Thyroid gland (tissue), 4 donors: Measurements from ENCODE around the gene SEPTIN10. TPM values are rescaled to one million over a fixed set of nuclear protein-coding genes. Genes with fewer than 3 reads are reported as not detected.

Experiments used
- DNase-seq, 2 donors: peaks; one replicate each; pipeline ENCODE4 v3.0.0-alpha.2; 2019
- H3K27ac ChIP-seq, 3 donors: fragments of 200-600 bp; sonication (generic); 1 replicate in 2 of 3; 2 replicates in 1 of 3; pipeline ENCODE4 v1.5.1; 2016 to 2019; ENCODE audit warnings: mild to moderate bottlenecking in 1 of 3, moderate library complexity in 1 of 3
- H3K27me3 ChIP-seq: fragments of 200-600 bp; sonication (generic); one replicate; pipeline ENCODE4 v1.5.1; 2019
- H3K36me3 ChIP-seq, 2 donors: fragments of 200-600 bp; sonication (generic); one replicate each; pipeline ENCODE4 v1.5.1; 2016 to 2019
- H3K4me1 ChIP-seq, 2 donors: fragments of 200-600 bp; sonication (generic); one replicate each; pipeline ENCODE4 v1.5.1; 2017 to 2019
- H3K4me3 ChIP-seq, 3 donors: fragments of 200-600 bp; sonication (generic); replicated peaks in 1 of 3; 1 replicate in 2 of 3; 2 replicates in 1 of 3; pipeline ENCODE4 v1.5.1; 2016; ENCODE audit warnings: mild to moderate bottlenecking in 1 of 3
- H3K9me3 ChIP-seq: fragments of 200-600 bp; sonication (generic); one replicate; pipeline ENCODE4 v1.5.1; 2017
- CTCF ChIP-seq, 6 experiments: fragments of 200-600 bp in 3 of 6; fragments of 450-650 bp in 3 of 6; sonication (generic) in 3 of 6; IDR thresholded peaks; one replicate each; pipeline ENCODE4 v1.5.1; 2016 to 2019; ENCODE audit warnings: antibody characterized with exemption in 6 of 6, mild to moderate bottlenecking in 2 of 6, inconsistent platforms in 1 of 6, moderate library complexity in 1 of 6
- POLR2A ChIP-seq, 2 donors: fragments of 450-650 bp; IDR thresholded peaks; one replicate each; pipeline ENCODE4 v1.6.1; 2017; ENCODE audit warnings: antibody characterized with exemption in 2 of 2, mild to moderate bottlenecking in 2 of 2, moderate library complexity in 1 of 2
- WGBS, 2 donors: methylation state at CpG; one replicate each; pipeline ENCODE4 v1.1.5; 2017; 5-methylcytosine and 5-hydroxymethylcytosine counted together
- intact Hi-C: fragments of 100-400 bp; cut with DNase I; formaldehyde crosslinking; loops from one replicate; pipeline ENCODE4 v1.15.1; 2023
- total RNA-seq, 4 donors: library from RNA; depleted of rRNA; stranded (reverse); fragments of >200 nt; gene quantifications; one replicate each; pipeline ENCODE4 v1.2.3, GENCODE V29; 2016

The SEPTIN10 gene
- total RNA-seq, 4 donors from 2014 or later: 61.7 to 99.3 (median 70.4) TPM

- Histone ChIP-seq H3K4me1 (no peaks in the 10 kb centered on the region), H3K9me3 (no peaks in the 10 kb centered on the region), H3K27me3 (no peaks in the 10 kb centered on the region), H3K4me3 (no peak overlapping the region), H3K27ac (no peak overlapping the region), H3K36me3 (no peaks in the 10 kb centered on the region)
- no peak for TF ChIP-seq POLR2A (IDR thresholded peaks at IDR 0.05)
- no peak for TF ChIP-seq CTCF (IDR thresholded peaks at IDR 0.05)
- 89 to 95% methylated on average over 7 of the region's 7 CpGs for WGBS, 2 donors
- intact Hi-C loops: no loop called here
- DNase-seq: no peak
Observed at GRCh38 chr2:109522063-109522374, 91.7 kb downstream of the SEPTIN10 start.

- Histone ChIP-seq H3K27ac (no peak overlapping the region), H3K4me3 (no peak overlapping the region), H3K9me3 (no peaks in the 10 kb centered on the region), H3K4me1 (no peaks in the 10 kb centered on the region), H3K36me3 (no peaks in the 10 kb centered on the region), H3K27me3 (no peaks in the 10 kb centered on the region)
- 78 to 86% methylated on average over 20 of the region's 20 CpGs for WGBS, 2 donors
- DNase-seq: no peak
- TF ChIP-seq POLR2A (IDR thresholded peaks at IDR 0.05) (no peak), CTCF (IDR thresholded peaks at IDR 0.05) (no peak)
- intact Hi-C loops: no loop called here
Observed at GRCh38 chr2:109521233-109522062, 92.3 kb downstream of the SEPTIN10 start.

- intact Hi-C loops: no loop called here
- Histone ChIP-seq H3K36me3 (no peaks in the 10 kb centered on the region), H3K27ac (no peak overlapping the region), H3K4me3 (no peak overlapping the region), H3K9me3 (no peaks in the 10 kb centered on the region), H3K27me3 (no peaks in the 10 kb centered on the region), H3K4me1 (no peaks in the 10 kb centered on the region)
- no peak for DNase-seq
- TF ChIP-seq POLR2A (IDR thresholded peaks at IDR 0.05) (no peak), CTCF (IDR thresholded peaks at IDR 0.05) (no peak)
- WGBS, 2 donors: 90 to 91% methylated on average over 4 of the region's 4 CpGs
Observed at GRCh38 chr2:109519513-109519912, 94.3 kb downstream of the SEPTIN10 start.

- H3K27ac ChIP-seq: no peak overlapping the region
Observed at GRCh38 chr2:109517118-109517889, 96.5 kb downstream of the SEPTIN10 start.

More at GRCh38 chr2:109517118-109517889, 96.5 kb downstream of the SEPTIN10 start:
- Histone ChIP-seq H3K4me1 (no peaks in the 10 kb centered on the region), H3K9me3 (no peaks in the 10 kb centered on the region), H3K4me3 (no peak overlapping the region), H3K27me3 (no peaks in the 10 kb centered on the region), H3K36me3 (no peaks in the 10 kb centered on the region)
- 84 to 87% methylated on average over 18 to 20 of the region's 26 CpGs for WGBS, 2 donors
- TF ChIP-seq POLR2A (IDR thresholded peaks at IDR 0.05) (no peak), CTCF (IDR thresholded peaks at IDR 0.05) (no peak)
- intact Hi-C loops: no loop called here
- no peak for DNase-seq
